Smooth muscle cell of the brain vasculature (primary cell): ENCODE measurements around the gene MUC6.
"Not testable (repeated sequence)": the region's sequence is repeated elsewhere in the genome, so short reads cannot be mapped to it uniquely, and the experiment has no call there.

Experiments used
- DNase-seq: peaks from one replicate; pipeline ENCODE4 v3.0.0-alpha.2; 2012; ENCODE audit warnings: low read depth, low spot score

The MUC6 gene

GRCh38 chr11:1024597-1025409, 11.7 kb downstream of the MUC6 start:
- DNase-seq = no peak

- no peak for DNase-seq
Observed at GRCh38 chr11:1023811-1024596, 12.5 kb downstream of the MUC6 start.

GRCh38 chr11:1022908-1023810, 13.4 kb downstream of the MUC6 start:
- DNase-seq = no peak

- DNase-seq = no peak
Observed at GRCh38 chr11:1022411-1022810, 14.1 kb downstream of the MUC6 start.

GRCh38 chr11:1020211-1020905, 16.2 kb downstream of the MUC6 start:
- no peak for DNase-seq

GRCh38 chr11:1019321-1019910, 17.1 kb downstream of the MUC6 start:
- DNase-seq = no peak

- DNase-seq = no peak
Observed at GRCh38 chr11:1018091-1018490, 18.4 kb downstream of the MUC6 start.

- no peak for DNase-seq
Observed at GRCh38 chr11:1017269-1018005, 19.1 kb downstream of the MUC6 start.

- not testable (repeated sequence) for DNase-seq
Observed at GRCh38 chr11:1016610-1017126, 19.9 kb downstream of the MUC6 start.

GRCh38 chr11:1015826-1016545, 20.5 kb downstream of the MUC6 start:
- no peak for DNase-seq

- no peak for DNase-seq
Observed at GRCh38 chr11:1015064-1015463, 21.5 kb downstream of the MUC6 start.

- DNase-seq = no peak
Observed at GRCh38 chr11:1014276-1014675, 22.2 kb downstream of the MUC6 start.

- no peak for DNase-seq
Observed at GRCh38 chr11:1013631-1013935, 22.9 kb downstream of the MUC6 start.

- DNase-seq = no peak
Observed at GRCh38 chr11:1012740-1013630, 23.5 kb downstream of the MUC6 start.

- DNase-seq = no peak
Observed at GRCh38 chr11:1012291-1012690, 24.2 kb downstream of the MUC6 start.

- DNase-seq = no peak
Observed at GRCh38 chr11:1011320-1011698, 25.2 kb downstream of the MUC6 start.

- DNase-seq = no peak
Observed at GRCh38 chr11:1010551-1011319, 25.8 kb downstream of the MUC6 start.

- DNase-seq = no peak
Observed at GRCh38 chr11:1009991-1010390, 26.5 kb downstream of the MUC6 start.
